CD4-positive, alpha-beta T cell (primary cell): ENCODE results near the gene TBX18. TPM values are rescaled to one million over a fixed set of nuclear protein-coding genes. Genes with fewer than 3 reads are reported as not detected.

Source experiments
- ATAC-seq: fragments of 200-7000 bp; cut with Tn5 transposase; one replicate; pipeline ENCODE4 v1.10.0; 2022; ENCODE audit warnings: mild to moderate bottlenecking; ENCODE audit not compliant: poor library complexity
- CTCF ChIA-PET: fragments of 350-600 bp; sonication (Branson Sonifier 250); formaldehyde crosslinking; loops from one replicate; lab custom pipeline; 2021; ENCODE audit warnings: antibody characterized with exemption, inconsistent platforms; lab: Charles Lee
- POLR2A ChIA-PET: fragments of 350-600 bp; sonication (Branson Sonifier 250); formaldehyde crosslinking; loops from one replicate; lab custom pipeline; 2021; ENCODE audit warnings: antibody characterized with exemption, inconsistent platforms; lab: Charles Lee
- DNase-seq, 14 experiments: peaks; one replicate each; pipeline ENCODE4 v3.0.0-alpha.2; 2013 to 2020; ENCODE audit warnings: mixed read lengths in 2 of 14
- H3K27ac ChIP-seq, 2 donors: one replicate each; pipeline versions ENCODE4 v1.5.1 to v1.7.0; 2013; ENCODE audit warnings: low read length in 2 of 2, low read depth in 1 of 2, mild to moderate bottlenecking in 1 of 2
- H3K27me3 ChIP-seq, 2 experiments: 1 replicate in 1 of 2; 2 replicates in 1 of 2; pipeline versions ENCODE4 v1.6.1 to v1.7.0; 2013; ENCODE audit warnings: low read length in 2 of 2, control low read depth in 1 of 2, mild to moderate bottlenecking in 1 of 2, moderate library complexity in 1 of 2; ENCODE audit not compliant: insufficient read depth in 2 of 2, control insufficient read depth in 1 of 2
- H3K36me3 ChIP-seq: one replicate; pipeline ENCODE4 v1.6.1; 2013; ENCODE audit warnings: low read length, control low read depth; ENCODE audit not compliant: insufficient read depth
- H3K4me1 ChIP-seq: one replicate; pipeline ENCODE4 v1.6.1; 2013; ENCODE audit warnings: low read length, control low read depth; ENCODE audit not compliant: insufficient read depth
- H3K4me3 ChIP-seq: one replicate; pipeline ENCODE4 v1.5.1; 2013; ENCODE audit warnings: mild to moderate bottlenecking, low read length, moderate library complexity
- H3K9me3 ChIP-seq, 2 experiments: 1 replicate in 1 of 2; 2 replicates in 1 of 2; pipeline versions ENCODE4 v1.6.1 to v1.7.0; 2013; ENCODE audit warnings: low read length in 2 of 2, mild to moderate bottlenecking in 2 of 2, control low read depth in 1 of 2, moderate library complexity in 1 of 2; ENCODE audit not compliant: control insufficient read depth in 1 of 2, insufficient read depth in 1 of 2
- H3K27ac Mint-ChIP-seq: one replicate; pipeline ENCODE4 v1.8.0; 2020; ENCODE audit warnings: mixed read lengths
- H3K27me3 Mint-ChIP-seq: one replicate; pipeline ENCODE4 v1.8.0; 2021; ENCODE audit warnings: mixed read lengths
- H3K36me3 Mint-ChIP-seq: one replicate; pipeline ENCODE4 v1.8.0; 2021; ENCODE audit warnings: low read depth, mixed read lengths
- H3K4me1 Mint-ChIP-seq: one replicate; pipeline ENCODE4 v1.8.0; 2021; ENCODE audit warnings: low read depth, mixed read lengths
- H3K4me3 Mint-ChIP-seq: one replicate; pipeline ENCODE4 v1.8.0; 2020; ENCODE audit warnings: mild to moderate bottlenecking, mixed read lengths
- H3K9me3 Mint-ChIP-seq: one replicate; pipeline ENCODE4 v1.8.0; 2020; ENCODE audit warnings: mixed read lengths
- CTCF ChIP-seq: fragments of 200-600 bp; IDR thresholded peaks from one replicate; pipeline ENCODE4 v1.8.0; 2022; ENCODE audit warnings: antibody characterized with exemption, mild to moderate bottlenecking
- intact Hi-C, 2 experiments: fragments of 100-400 bp; cut with DNase I in 1 of 2; cut with micrococcal nuclease in 1 of 2; formaldehyde crosslinking; loops; one replicate each; pipeline versions ENCODE4 v1.15.1 to v1.9.0; 2023 to 2025; cut with DNase I, micrococcal nuclease
- total RNA-seq, 174 experiments: library from RNA in 2 of 174; stranded (reverse) in 2 of 174; gene quantifications; one replicate each; pipeline ENCODE4 v1.2.3 and lab custom pipeline; 2021 to 2026

TBX18 gene
- total RNA-seq, 2 experiments from 2014 or later = not detected

GRCh38 chr6:84766799-84767525 lies 2.6 kb upstream of the TBX18 start:
- ChIA-PET CTCF (no interaction called here), POLR2A (no interaction called here)
- TF ChIP-seq CTCF = no peak
- Histone ChIP-seq H3K27me3 (peaks cover 63 to 84% of the 10 kb centered on the region in 2 experiments), H3K36me3 (no peaks in the 10 kb centered on the region), H3K27ac (no peak overlapping the region), H3K4me1 (peaks cover 5% of the 10 kb centered on the region), H3K4me3 (no peak overlapping the region), H3K9me3 (peaks cover 0 to 47% of the 10 kb centered on the region in 2 experiments)
- ATAC-seq (no peak), DNase-seq (no peak)
- intact Hi-C loops = no loop called here
- Mint-ChIP-seq H3K27ac (no peak overlapping the region), H3K27me3 (peaks cover 78% of the 10 kb centered on the region), H3K4me3 (no peak overlapping the region), H3K4me1 (peaks cover 9% of the 10 kb centered on the region), H3K9me3 (no peaks in the 10 kb centered on the region), H3K36me3 (no peaks in the 10 kb centered on the region)

GRCh38 chr6:84766118-84766798 lies 1.9 kb upstream of the TBX18 start:
- peaks cover 5% of the 10 kb centered on the region for H3K4me1 ChIP-seq
- no peak overlapping the region for H3K27ac ChIP-seq
- peaks cover 9% of the 10 kb centered on the region for H3K4me1 Mint-ChIP-seq
- intact Hi-C loops = no loop called here
- no peak for ATAC-seq
- TF ChIP-seq CTCF = no peak
- ChIA-PET POLR2A (no interaction called here), CTCF (interaction anchor here (0.5 kb wide), 1 partner anchor 1807 kb away, joined by 4 read pairs; no protein-coding TSS in a partner anchor)
- no peak overlapping the region for H3K4me3 Mint-ChIP-seq
- peaks cover 74% of the 10 kb centered on the region for H3K27me3 Mint-ChIP-seq
- peaks cover 59 to 80% of the 10 kb centered on the region in 2 experiments for H3K27me3 ChIP-seq
- DNase-seq = no peak
- no peaks in the 10 kb centered on the region for H3K36me3 ChIP-seq
- H3K36me3 Mint-ChIP-seq = no peaks in the 10 kb centered on the region
- no peak overlapping the region for H3K27ac Mint-ChIP-seq
- H3K4me3 ChIP-seq = no peak overlapping the region
- peaks cover 0 to 47% of the 10 kb centered on the region in 2 experiments for H3K9me3 ChIP-seq
- H3K9me3 Mint-ChIP-seq = no peaks in the 10 kb centered on the region

- no peak overlapping the region for H3K27ac ChIP-seq
- no peak for TF ChIP-seq CTCF
- Mint-ChIP-seq H3K4me3 (peak overlapping the region; percentile 31), H3K27me3 (peaks cover 70% of the 10 kb centered on the region), H3K4me1 (peaks cover 9% of the 10 kb centered on the region), H3K27ac (no peak overlapping the region), H3K36me3 (no peaks in the 10 kb centered on the region), H3K9me3 (no peaks in the 10 kb centered on the region)
- CTCF ChIA-PET = no interaction called here
- POLR2A ChIA-PET = no interaction called here
- DNase-seq (no peak), ATAC-seq (no peak)
- H3K27me3 ChIP-seq = peaks cover 58 to 72% of the 10 kb centered on the region in 2 experiments
- intact Hi-C loops = no loop called here
- H3K9me3 ChIP-seq = peaks cover 0 to 47% of the 10 kb centered on the region in 2 experiments
- H3K36me3 ChIP-seq = no peaks in the 10 kb centered on the region
- H3K4me1 ChIP-seq = peaks cover 5% of the 10 kb centered on the region
- H3K4me3 ChIP-seq = no peak overlapping the region
Measured at GRCh38 chr6:84763886-84764331, 489 bp downstream of the TBX18 start.
